ENCODE results near the gene IMMP2L.
A peak's percentile ranks its signal among the peaks of the same experiment; 100 is the strongest.

The IMMP2L gene

DNA sequence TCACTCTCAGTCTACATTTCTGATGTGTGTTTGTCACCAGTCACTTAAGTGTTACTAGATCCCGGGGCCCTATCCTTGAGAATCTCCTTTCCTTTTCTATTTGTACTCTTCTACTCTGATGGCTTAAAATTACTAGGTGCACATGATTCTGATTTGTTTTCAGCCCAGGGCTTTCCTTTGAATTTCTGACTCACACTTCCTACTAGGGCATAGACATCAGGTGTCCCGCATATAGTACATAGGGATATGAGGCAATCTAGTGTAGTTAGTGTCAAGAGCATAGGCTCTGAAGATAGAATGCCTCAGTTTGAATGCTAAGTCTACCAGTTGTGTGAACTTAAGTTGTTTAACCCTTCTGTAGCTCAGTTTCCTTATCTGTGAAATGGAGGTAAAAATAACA is 520.7 kb downstream of the IMMP2L start:
- no peak for DNase-seq
- no peaks in the 10 kb centered on the region for H3K4me1 Mint-ChIP-seq
- TF ChIP-seq, protein P1, sequence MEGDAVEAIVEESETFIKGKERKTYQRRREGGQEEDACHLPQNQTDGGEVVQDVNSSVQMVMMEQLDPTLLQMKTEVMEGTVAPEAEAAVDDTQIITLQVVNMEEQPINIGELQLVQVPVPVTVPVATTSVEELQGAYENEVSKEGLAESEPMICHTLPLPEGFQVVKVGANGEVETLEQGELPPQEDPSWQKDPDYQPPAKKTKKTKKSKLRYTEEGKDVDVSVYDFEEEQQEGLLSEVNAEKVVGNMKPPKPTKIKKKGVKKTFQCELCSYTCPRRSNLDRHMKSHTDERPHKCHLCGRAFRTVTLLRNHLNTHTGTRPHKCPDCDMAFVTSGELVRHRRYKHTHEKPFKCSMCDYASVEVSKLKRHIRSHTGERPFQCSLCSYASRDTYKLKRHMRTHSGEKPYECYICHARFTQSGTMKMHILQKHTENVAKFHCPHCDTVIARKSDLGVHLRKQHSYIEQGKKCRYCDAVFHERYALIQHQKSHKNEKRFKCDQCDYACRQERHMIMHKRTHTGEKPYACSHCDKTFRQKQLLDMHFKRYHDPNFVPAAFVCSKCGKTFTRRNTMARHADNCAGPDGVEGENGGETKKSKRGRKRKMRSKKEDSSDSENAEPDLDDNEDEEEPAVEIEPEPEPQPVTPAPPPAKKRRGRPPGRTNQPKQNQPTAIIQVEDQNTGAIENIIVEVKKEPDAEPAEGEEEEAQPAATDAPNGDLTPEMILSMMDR (IDR thresholded peaks at IDR 0.05) = no peak
- no peak overlapping the region for H3K4me3 Mint-ChIP-seq
- no peaks in the 10 kb centered on the region for H3K9me3 Mint-ChIP-seq
- H3K27ac Mint-ChIP-seq = peak overlapping the region; percentile 7
- H3K27me3 Mint-ChIP-seq (ENCODE audit: low read depth, poor library complexity) = no peaks in the 10 kb centered on the region
- H3K36me3 Mint-ChIP-seq (ENCODE audit: low read depth) = no peaks in the 10 kb centered on the region

DNA sequence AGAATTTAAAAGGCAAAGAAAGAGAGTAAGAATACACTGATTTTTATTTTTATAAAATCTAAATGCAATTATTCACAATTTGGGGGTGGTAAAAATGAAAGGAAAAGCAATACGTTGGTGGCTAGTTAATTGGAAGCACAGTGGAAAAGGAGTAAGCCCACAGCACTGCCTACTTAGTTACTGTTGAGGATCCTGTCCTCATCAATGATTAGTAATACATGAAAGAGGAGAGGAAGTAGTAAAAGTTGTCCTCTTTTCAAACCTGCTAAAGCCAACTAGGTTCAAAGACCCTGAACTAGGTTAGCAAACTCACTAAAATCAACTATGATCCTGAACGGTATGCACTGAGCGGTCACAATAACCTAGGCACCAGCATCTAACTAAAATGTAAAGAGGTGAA is 524.1 kb downstream of the IMMP2L start:
- Mint-ChIP-seq H3K27ac (no peak overlapping the region), H3K27me3 (ENCODE audit: low read depth, poor library complexity) (no peaks in the 10 kb centered on the region), H3K4me1 (no peaks in the 10 kb centered on the region), H3K36me3 (ENCODE audit: low read depth) (no peaks in the 10 kb centered on the region), H3K4me3 (no peak overlapping the region), H3K9me3 (no peaks in the 10 kb centered on the region)
- TF ChIP-seq, protein P1 (IDR thresholded peaks at IDR 0.05) = no peak
- DNase-seq = no peak

- H3K4me3 Mint-ChIP-seq = no peak overlapping the region
- no peak for DNase-seq
- H3K36me3 Mint-ChIP-seq (ENCODE audit: low read depth) = no peaks in the 10 kb centered on the region
- peaks cover 24% of the 10 kb centered on the region for H3K4me1 Mint-ChIP-seq
- no peaks in the 10 kb centered on the region for H3K9me3 Mint-ChIP-seq
- TF ChIP-seq, protein P1 (IDR thresholded peaks at IDR 0.05) = no peak
- no peak overlapping the region for H3K27ac Mint-ChIP-seq
- no peaks in the 10 kb centered on the region for H3K27me3 Mint-ChIP-seq (ENCODE audit: low read depth, poor library complexity)
Observed at GRCh38 chr7:111031916-111032315, 530.4 kb downstream of the IMMP2L start.

DNA sequence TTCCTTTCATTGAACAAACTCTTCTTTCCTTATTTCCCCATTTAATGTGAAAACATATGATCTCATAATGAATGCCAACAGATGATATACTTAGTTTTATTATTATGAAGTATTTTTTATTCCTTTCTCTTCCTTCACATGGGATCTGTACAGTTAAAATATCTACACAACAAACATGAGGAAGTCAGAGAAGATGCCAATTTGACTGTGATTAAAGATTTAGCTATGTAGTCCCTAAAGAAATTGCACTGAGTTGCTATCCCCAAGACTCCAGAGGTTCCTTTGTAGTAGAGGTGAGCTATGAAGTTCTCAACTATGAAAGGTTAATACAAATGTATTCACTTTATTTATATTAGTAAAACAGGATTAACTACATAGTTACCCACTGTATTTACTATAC is 532.0 kb downstream of the IMMP2L start:
- Mint-ChIP-seq H3K4me3 (no peak overlapping the region), H3K4me1 (peaks cover 36% of the 10 kb centered on the region), H3K27me3 (ENCODE audit: low read depth, poor library complexity) (no peaks in the 10 kb centered on the region), H3K27ac (no peak overlapping the region), H3K9me3 (no peaks in the 10 kb centered on the region), H3K36me3 (ENCODE audit: low read depth) (no peaks in the 10 kb centered on the region)
- TF ChIP-seq, protein P1 (IDR thresholded peaks at IDR 0.05) = no peak
- no peak for DNase-seq

GRCh38 chr7:111029574-111030251 is 532.6 kb downstream of the IMMP2L start:
- no peaks in the 10 kb centered on the region for H3K9me3 Mint-ChIP-seq
- TF ChIP-seq, protein P1 (IDR thresholded peaks at IDR 0.05) = no peak
- no peak overlapping the region for H3K27ac Mint-ChIP-seq
- H3K27me3 Mint-ChIP-seq (ENCODE audit: low read depth, poor library complexity) = no peaks in the 10 kb centered on the region
- peaks cover 36% of the 10 kb centered on the region for H3K4me1 Mint-ChIP-seq
- DNase-seq = no peak
- H3K36me3 Mint-ChIP-seq (ENCODE audit: low read depth) = no peaks in the 10 kb centered on the region
- H3K4me3 Mint-ChIP-seq = no peak overlapping the region

GRCh38 chr7:111029141-111029572 is 533.1 kb downstream of the IMMP2L start:
- H3K9me3 Mint-ChIP-seq = no peaks in the 10 kb centered on the region
- TF ChIP-seq, protein P1 (IDR thresholded peaks at IDR 0.05) = no peak
- no peaks in the 10 kb centered on the region for H3K36me3 Mint-ChIP-seq (ENCODE audit: low read depth)
- no peak for DNase-seq
- no peak overlapping the region for H3K4me3 Mint-ChIP-seq
- H3K27me3 Mint-ChIP-seq (ENCODE audit: low read depth, poor library complexity) = no peaks in the 10 kb centered on the region
- peaks cover 36% of the 10 kb centered on the region for H3K4me1 Mint-ChIP-seq
- peak overlapping the region; percentile 11 for H3K27ac Mint-ChIP-seq

Measured in nephron progenitor cell (in vitro differentiated cells).